HuH-7.5 (cell line): ENCODE measurements around the gene RIPK3.
"Not testable (repeated sequence)": the region's sequence is repeated elsewhere in the genome, so short reads cannot be mapped to it uniquely, and the experiment has no call there.

Experiments
- DNase-seq: peaks from one replicate; pipeline ENCODE4 v3.0.0; 2011; ENCODE audit warnings: low spot score

The RIPK3 gene

DNA sequence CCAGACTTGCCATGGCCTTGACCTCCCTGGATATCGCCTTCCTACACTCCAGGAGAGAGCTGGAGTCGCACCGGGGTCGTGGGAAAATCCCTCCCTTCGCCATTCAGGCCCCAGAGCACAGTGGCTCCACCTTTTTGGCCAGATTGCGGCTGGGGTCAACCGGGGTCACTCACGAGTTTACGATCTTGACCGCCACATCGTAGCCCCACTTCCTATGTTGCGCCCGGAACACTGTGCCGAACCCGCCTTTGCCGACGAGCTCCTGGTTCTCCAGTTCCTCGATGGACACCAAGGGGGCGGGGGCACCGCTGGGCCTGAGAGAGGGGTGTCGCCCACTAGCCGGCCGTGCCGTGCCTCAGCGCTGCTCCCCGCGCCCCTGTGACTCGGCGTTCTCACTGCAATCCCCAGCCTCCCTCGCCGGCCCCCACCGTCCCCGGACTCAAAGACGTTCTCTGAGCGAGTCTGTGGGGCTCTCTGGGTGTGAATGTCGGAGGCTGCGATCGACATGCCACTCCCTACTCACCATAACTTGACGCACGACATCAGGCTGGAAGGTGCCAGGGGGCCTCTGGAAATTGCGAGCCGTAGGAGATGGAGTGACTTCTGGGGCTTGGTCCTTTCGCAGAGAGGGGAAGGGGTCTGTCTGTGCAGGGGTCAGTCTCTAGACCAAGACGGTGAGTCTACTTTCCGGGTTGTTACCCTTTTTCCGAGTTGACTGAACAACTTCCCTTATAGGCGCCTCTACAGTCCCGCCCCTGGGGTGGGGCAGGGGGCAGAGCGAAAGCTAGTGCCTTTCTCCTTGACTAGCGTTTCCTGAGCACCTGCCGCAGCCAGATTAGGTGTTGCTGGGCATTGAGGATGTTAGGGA is at the start of gene RIPK3:
TSS of gene RIPK3 (minus strand) at position 708 of the 868 bp plus-strand sequence. CDS start at position 543, 165 bp downstream.
- no peak for DNase-seq

DNA sequence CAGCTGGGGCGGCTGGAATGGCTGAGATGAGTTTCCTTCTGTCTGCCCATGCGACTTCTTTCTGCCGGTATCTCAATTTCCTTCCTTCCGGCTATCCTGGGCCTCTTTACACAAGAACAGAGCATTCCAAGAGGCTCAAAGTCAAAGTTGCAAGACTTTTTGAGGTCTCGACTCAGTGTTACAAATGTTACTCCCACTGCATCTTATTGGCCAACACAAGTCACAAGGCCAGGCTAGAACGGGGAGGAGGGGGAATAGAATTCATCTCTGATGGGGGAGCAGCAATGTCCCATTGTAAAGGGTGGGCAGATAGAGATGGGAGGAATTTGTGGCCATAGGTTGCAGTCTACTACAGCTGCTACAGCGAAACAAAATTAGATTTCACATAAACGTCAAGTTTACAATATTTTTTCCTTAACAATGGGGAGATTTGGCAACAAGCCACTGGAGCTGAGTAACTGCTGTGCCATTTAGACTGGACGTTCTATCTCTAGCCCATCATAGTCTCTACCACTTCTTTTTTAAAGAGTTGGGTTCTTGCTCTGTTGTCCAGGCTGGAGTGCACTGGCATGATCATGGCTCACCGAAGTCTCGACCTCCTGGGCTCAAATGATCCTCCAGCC is 49.5 kb upstream of the RIPK3 start:
- DNase-seq = no peak

DNA sequence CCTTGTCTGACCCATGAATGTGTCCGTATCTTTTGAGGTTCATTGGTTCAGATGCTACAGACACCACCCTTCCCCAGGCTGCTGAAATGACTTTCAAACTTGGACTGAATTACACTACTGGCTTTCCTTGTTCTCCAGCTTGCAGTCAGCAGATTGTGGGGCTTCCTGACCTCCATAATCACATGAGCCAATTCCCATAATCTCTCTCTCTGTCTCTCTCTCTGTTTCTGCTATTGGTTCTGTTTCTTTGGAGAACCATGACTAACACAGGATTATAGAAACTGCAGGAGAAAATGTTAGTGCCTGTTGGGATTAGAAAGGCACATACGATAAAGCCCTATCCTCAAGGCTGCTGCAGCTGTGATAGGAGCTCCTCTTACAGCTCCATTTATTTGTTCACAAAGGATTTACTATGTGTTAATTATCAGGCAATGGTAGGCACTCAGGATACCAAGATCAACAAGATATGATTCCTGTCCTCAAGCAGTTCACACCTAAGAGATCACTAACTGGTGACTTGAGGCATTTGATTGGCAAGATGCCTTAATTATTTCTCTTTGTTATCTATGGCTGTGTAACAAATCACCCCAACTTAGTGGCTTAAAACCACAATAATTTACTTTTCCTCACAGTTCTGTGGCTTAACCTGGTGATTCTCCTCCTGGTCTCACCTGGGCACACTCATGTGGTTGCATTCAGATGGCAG is 48.8 kb upstream of the RIPK3 start:
- no peak for DNase-seq

DNA sequence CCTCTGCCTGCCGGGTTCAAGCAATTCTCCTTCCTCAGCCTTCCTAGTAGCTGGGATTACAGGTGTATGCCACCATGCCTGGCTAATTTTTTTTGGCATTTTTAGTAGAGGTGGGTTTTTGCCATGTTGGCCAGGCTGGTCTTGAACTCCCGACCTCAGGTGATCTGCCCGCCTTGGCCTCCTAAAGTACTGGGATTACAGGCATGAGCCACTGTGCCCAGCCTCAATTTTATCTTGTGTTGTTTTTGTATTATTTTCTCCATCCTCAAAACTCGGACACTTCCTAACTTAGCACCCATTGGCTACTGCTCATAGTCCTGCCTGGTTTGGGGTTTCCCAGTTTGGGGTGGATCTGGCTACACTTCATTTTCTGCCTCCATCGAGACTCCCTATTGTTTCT is 47.8 kb upstream of the RIPK3 start:
- not testable (repeated sequence) for DNase-seq

DNA sequence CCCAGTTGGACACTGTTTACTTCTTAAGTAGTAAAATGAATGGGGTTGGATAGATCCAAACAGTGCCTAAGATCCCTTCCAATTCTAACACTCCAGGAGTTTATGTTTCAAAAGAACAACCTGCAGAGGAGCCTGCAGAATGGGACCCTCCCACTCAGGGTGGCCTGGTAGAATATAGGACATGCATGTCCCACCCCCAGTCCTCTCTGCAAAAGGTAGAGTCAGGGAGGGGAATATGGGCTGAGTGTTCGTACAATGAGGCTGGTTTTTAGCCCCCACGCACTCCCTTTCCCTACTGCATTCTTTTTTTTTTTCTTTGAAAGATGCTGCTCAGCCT is 47.2 kb upstream of the RIPK3 start:
- no peak for DNase-seq

DNA sequence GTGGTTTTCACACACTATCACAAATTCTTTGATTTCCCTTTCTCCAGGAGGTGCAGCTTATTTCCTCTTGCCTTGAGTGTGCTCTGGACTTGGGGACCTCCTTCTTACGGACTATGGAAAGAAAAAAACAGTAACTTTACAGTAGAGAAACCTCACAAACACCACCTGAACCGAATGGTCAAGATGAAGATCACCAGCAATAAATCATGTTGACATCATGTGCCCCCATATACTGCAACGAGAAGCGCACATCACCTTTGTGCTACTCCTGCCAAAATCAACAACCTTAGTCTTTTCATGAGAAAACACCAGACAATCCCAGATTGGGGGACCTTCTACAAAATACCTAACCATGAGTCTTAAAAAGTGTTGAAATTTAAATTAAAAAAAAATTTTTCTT is 45.7 kb upstream of the RIPK3 start:
- DNase-seq = no peak

DNA sequence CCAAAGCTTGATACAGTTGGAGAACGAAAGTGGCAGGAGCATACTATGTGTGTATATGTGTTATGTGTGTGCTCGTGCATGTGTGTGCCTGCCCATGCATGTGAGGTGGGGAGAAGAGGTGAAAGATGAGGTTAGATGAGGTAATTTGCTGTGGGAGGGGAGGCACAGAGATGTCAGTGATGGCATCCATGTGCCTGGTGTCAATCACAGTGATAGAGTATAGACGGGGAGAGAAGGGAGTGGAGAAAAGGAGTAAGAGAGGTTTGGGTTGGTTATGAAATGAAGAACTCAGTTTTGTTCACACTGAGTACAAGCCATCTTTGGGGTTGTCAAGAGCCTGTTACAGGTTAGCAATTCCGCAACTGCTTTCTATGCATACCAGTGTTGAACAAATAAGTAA is 44.4 kb upstream of the RIPK3 start:
- DNase-seq = no peak

DNA sequence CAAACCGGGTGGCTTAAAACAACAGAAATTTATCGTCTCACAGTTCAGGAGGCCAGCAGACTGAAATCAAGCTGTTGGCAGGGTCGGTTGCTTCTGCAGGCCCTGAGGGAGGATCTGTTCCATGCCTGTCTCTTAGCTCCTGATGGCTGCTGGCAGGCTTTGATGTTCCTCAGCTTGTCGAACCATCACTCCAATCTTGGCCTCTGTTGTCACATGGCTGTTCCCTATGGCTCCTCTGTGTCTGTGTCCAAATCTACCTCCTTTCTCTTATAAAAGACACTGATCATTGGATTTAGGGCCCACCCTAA is 42.2 kb upstream of the RIPK3 start:
- no peak for DNase-seq

DNA sequence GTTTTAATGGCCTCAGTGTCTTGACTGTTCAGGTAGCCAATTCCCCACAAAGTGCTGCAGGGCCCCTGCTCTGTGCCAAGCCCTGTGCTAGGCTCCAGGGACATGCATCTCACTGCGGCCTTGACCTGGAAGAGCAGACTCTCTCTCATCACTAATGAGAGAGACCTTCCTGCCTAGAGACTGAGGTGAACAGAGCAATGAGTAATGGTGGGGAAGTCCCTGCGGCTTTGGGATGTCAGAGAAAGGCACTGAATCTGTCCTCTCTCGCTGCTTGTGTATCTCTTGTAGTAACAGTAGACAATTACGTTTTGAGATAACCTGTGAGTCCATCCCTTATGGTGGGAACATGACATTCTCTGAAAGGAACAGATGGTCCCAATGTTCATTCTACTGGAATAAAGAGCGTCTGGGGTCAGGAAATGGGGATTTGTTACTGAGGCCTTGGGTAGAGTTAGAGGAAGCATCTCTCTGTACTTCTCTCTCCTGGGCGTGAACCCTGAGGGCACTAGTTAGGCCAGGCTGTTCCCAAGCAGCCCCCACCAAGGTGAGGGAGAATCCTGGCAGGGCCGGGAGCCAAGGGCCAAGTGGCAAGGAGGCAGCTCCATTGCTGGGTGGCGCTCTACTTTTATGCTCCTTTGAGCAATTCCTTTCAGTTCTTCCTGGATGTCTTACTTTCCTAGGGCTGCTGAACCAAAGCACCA is 41.7 kb upstream of the RIPK3 start:
- DNase-seq = no peak

DNA sequence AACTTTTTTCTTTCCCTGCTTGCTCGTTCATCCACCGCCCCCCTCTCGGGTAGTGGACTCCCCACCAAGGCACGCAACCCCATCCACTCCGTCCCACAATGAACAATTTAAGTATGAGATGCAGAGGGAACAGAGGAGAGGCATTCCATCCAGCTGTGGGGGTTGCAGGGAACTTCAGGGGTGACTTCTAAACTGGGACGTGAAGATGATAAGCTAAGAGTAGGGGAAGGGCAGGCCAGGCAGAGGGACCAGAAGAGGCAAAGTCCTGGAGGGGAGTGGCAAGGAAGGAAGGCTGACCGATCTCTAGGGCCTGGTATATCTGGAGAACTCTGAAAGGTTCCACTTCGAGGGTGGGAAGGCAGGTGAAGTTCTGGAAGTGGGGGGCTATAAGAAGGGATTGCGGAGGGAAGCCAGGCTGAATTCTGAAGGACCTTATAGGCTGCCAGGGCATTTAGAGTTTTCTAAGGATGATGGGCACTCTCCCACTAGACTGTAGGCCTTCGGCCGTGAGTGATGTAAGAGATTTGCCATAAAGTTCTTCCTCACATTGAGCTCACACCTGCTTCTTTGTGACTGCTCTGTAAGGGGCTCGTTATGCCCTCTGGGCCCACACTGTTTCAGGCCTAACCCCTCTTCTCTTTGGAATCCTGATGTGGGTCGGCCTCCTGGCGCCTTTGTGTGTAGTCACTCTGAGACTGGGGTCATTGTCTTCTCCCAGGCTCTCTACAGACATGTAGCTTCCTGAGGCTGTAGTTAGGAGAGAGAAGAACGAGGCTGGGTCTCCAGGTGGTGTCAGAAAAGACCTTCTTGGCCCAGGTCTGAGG is 40.3 kb upstream of the RIPK3 start:
- DNase-seq = no peak

DNA sequence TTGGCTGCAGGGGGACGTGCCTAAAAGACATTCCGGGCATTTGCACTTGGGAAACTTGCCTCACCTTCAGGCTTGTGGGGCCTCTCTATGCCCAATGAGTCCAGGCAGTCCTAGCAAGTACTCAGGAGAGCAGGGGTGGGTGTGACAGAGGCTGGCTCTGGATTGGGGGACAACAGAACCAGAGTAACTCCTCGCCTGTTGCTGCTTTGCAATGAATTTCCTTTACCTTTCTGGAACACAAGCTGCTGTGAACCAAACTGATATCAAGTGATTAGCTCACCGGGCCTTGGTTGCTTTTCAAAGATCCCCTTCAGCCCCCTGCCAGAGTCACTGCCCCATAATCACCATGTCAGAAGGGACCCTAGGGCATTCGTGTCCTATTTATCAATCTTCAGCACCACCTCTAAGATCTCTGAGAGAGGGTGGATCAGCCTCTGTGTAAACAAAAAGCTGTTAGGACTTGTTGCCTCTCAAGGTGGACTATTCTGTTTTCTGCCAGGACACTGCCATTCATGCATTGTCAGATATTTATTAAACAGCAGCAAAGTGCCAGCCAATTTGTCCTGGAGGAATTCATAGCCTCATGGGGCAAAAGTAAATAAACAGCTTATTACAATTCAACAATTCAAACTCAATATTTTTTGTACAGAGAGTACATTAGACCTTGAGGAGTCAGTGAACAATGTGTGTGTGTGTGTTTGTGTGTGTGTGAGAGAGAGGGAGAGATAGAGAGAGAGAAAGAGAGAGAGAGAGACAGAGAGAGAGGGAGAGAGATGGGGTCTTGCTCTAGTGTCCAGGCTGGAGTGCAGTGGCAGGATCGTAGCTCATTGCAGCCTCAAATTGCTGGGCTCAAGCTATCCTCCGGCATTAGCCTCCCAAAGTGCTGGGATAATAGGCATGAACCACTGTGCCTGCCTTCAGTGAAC is 39.5 kb upstream of the RIPK3 start:
- no peak for DNase-seq

DNA sequence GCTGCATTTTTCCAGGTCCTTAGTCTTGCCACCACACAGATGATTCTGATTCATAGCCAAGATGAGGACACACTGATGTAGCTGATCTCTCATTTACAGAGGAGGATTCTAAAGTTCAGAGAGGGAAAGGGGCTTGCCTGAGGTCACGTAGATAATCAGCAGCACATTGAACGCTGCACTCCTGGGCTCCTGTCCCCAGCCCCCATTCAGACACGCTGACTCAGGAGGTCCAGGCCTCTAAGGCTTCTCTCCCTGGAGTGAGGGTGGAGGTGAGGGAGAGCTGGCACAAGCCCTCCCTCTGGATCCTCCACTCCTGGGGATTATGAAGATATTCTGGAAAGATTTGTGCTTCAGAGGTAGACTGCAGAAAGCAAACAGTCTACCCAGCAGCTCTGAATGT is 38.5 kb upstream of the RIPK3 start:
- DNase-seq = no peak

DNA sequence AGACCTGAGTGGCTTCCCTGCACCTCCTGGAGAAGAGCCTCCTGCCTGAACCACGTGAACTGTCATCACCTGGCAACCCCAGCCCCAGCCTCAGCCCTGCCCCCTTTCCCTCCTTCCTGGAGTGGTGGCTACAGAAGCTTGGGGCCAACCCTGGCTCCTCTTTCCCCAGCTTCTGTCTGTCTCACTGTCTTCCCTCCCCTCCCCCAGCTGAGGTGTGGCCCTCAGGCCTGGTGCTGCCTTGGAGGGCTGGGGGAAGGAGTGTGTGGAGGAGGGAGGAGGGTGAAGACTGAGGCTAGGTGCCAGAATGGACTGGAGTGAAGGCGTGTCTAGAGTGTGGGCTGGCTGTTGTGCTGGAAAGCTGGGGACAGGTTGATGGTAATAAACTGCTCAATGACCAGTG is 37.9 kb upstream of the RIPK3 start:
- DNase-seq = no peak

DNA sequence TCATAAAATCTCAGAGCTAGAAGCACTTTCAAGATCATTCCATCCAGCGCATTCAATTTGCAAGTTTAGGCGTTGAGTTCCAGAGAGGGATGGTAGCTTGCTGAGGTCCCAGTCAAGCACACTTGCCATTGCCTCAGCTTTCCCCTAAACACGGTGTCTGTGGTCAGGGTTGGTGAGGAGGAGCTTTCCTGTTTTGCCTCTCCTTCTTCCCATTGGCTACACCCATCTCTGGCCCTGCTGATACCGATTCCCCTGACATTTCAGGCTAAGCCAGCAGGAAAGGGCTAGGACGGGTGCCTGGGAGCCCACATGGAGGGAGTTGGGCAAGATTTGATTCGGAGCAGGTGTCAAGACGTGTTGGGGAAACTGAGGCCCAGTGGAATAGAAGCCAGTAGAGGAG is 37.3 kb upstream of the RIPK3 start:
- DNase-seq = no peak

DNA sequence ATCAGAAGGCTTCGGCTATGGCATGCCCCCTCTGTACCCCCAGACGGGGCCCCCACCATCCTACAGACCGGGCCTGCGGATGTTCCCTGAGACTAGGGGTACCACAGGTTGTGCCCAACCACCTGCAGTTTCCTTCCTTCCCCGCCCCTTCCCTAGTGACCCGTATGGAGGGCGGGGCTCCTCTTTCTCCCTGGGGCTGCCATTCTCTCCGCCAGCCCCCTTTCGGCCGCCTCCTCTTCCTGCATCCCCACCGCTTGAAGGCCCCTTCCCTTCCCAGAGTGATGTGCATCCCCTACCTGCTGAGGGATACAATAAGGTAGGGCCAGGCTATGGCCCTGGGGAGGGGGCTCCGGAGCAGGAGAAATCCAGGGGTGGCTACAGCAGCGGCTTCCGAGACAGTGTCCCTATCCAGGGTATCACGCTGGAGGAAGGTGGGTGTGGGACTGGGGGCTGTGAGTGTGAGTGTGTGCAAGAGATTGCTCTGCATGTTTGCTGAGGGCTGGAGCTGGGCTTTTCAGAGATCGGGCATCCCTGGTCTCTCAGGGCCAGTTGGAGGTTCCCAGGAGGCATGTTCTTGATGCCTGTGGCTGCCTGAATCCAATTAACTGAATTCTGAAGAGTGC is 36.8 kb upstream of the RIPK3 start:
- no peak for DNase-seq

DNA sequence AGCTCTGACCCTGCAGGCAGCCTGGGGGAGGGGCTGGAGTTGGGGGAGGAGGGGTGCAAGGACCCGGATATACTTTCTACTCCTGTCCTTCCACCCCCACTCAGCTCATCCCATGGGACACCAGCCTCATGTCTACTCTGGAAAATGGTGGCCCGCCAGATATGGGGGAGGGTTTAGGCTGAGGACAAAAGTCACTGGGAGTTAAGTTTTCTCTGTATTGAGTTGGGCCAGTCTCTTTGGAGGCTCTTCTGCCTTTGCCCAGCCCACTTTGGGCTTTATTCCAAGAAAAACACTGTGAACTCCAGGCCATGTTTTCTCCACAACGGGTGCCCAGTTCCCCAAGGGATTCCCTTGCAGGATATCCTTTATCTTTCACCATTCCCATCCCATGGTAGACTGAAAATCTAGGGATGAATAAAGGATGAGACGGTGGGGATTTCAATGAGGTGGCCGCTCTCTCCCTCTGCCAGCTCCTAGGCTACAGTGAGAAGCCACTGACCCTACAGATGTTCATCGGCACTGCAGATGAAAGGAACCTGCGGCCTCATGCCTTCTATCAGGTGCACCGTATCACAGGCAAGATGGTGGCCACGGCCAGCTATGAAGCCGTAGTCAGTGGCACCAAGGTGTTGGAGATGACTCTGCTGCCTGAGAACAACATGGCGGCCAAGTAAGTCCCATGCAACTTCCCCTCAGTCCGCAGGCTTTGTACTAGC is 33.1 kb upstream of the RIPK3 start:
- DNase-seq = no peak

DNA sequence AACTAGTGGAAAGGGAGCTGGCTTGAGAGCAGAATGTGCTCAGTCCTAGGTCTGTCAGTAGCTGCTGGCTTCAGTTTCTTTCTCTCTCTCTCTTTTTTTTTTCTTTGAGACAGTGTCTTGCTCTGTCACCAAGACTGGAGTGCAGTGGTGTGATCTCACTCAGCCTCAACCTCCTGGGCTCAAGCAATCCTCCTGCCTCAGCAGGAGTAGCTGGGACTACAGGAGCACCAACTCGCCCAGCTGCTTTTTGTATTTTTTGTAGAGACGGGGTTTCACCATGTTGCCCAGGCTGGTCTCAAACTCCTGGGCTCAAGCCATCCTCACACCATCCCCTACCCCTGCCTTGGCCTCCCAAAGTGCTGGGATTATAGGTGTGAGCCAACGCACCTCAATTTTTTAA is 31.8 kb upstream of the RIPK3 start:
- not testable (repeated sequence) for DNase-seq

DNA sequence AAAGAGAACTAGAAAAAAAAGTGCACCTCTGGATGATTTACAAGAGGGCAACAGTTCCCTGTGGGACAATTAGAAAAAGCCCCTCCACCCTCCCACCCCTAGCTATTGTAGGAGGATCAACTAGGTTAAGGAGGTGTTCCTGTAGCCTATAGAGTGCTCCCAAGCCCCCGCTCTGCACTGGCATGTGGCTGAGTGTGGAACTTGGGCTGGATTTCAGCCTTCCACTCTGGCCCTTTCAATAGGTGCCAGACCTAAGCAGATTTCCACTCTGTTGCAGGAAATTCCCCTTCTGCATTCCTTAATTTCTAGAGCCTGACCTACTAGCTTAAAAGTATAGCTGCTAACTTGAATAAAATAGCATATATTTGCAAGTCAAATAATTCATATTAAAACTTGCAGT is 31.0 kb upstream of the RIPK3 start:
- DNase-seq = no peak

DNA sequence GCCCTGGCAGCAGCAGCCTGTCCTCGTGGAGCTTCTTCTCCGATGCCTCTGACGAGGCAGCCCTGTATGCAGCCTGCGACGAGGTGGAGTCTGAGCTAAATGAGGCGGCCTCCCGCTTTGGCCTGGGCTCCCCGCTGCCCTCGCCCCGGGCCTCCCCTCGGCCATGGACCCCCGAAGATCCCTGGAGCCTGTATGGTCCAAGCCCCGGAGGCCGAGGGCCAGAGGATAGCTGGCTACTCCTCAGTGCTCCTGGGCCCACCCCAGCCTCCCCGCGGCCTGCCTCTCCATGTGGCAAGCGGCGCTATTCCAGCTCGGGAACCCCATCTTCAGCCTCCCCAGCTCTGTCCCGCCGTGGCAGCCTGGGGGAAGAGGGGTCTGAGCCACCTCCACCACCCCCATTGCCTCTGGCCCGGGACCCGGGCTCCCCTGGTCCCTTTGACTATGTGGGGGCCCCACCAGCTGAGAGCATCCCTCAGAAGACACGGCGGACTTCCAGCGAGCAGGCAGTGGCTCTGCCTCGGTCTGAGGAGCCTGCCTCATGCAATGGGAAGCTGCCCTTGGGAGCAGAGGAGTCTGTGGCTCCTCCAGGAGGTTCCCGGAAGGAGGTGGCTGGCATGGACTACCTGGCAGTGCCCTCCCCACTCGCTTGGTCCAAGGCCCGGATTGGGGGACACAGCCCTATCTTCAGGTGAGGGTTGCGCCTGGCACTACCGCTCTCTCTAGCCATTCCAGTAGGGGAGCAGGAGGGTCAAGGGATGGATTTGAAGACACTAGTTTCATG is 30.3 kb upstream of the RIPK3 start:
- DNase-seq = no peak
